HG03066 (cell line): ENCODE results near the gene ENPEP.
A peak's percentile ranks its signal among the peaks of the same experiment; 100 is the strongest.

ENCODE experiments used
- ATAC-seq: cut with Tn5 transposase; IDR thresholded peaks from one replicate; pipeline ENCODE4 v1.9.1; 2021; ENCODE audit warnings: low read depth; ENCODE audit not compliant: unreplicated experiment

Gene ENPEP

DNA sequence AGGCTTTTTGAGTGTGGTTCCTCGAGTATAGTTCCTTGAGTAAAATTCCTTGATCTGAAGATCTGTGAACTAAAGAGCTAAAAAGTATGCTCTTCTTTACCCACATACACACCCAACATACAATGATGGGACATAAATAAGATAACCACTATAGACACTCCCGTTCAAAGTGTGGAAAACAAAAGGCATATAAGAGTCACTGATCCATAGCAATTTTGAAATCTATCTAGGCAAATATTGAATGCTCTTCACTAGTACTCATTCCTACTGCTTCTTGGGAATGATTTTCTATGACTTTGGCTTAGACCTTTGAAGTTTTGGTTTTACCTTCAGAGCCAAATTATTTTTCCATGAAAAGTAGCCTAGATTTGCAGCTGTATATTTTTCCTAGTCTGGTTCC lies 120.5 kb downstream of the ENPEP start:
- ATAC-seq: no peak

DNA sequence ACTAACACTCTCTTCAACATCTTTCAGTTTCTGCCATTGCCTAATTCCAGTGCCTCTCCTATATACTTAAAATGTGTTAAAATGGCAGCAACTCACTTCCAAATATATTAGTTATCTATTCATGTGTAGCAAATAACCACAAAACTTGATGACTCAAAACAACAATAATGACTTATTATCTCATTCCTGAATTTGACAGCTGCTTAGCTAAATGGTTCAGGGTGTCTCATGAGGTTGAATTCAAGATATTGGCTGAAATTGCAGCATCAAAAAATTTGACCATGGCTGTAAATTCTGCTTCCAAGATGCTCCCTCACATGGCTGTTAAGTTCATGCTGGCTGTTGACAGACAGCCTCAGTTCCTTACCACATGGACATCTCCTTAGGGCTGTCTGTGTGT lies 121.6 kb downstream of the ENPEP start:
- ATAC-seq: no peak

DNA sequence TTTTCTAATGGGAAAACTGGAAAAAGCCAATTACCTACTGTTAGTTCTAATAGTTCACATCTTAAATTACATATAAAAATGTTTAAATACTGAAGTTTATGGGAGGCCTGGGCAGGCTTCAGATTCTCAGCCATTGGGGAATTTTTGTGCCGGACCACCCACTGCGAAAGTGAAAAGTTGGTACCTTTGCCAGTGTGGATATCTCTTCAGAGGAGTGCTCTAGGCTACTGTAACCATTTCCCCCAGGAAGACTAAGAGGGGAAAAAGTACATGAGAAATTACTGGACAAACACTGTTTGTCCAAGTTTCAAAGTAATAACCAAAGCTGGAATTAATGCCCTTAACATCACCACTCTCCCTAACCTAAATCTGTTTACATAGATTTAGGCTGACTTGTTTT lies 126.1 kb downstream of the ENPEP start:
- no peak for ATAC-seq

DNA sequence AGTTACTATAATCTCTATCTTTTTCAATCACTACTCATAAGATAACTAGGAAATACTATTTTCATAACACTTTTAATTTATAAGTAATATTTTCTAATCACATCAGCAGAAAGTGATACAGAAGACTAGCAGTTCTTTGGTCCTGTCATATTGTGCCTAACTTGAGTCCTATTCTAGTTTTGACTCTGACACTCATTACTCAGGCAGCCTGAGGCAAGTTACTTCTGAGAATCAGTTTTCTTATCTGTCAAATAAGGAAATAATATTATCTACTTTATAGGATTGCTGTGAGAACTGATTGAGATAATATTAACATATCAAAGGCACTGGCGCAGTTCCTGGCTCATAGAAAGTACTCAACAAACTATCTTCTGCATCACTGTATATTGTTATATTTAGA lies 129.1 kb downstream of the ENPEP start:
- ATAC-seq: no peak

DNA sequence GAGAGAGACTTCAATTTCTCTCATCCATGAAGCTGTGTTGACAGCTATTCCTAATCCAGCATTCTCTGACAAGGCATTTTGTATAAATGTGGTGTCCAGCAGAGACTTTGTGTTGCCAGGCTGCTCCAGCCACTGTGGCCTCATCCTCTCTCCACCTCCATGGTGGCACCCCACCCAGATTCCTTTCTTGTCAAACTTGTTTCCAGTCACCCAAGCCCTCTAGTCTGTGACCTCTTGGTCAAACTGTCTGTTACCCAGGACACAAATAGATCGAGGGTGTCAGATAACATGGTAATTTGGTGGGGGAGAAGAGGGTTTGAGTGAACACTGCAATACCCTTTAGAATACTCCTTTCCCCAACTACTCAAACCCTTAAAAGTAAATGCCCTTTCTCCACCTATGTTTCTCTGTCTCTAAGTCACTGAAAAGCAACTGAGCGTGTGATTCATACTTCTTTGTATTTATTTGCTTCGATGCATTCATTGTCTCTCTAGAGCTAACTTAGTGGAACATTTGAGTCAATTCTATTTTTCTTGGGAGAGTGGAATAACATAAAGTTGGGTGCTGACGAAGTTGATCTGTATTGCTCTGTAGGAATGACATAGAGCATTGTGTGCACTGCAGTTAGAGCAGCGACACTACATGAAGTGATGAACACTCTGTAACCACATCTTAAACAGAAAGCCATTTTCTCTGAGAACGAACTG lies 133.2 kb downstream of the ENPEP start:
- ATAC-seq: no peak

DNA sequence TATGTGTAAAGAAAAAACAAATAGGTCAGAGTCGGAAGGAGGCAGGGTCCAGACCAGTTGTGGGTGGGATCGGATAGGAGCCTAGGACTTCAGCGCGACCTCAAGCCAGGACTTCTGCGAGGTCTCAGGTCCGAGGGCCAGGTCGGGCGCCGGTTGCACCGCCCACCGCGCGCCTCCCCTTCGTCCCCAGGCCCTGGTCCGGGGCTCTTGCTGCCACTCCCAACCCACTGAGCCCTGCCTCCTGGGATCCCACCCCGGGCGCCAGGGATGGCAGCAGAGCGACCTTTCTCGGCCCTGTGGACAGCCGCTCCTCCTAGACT lies 134.6 kb downstream of the ENPEP start:
- ATAC-seq: no peak

DNA sequence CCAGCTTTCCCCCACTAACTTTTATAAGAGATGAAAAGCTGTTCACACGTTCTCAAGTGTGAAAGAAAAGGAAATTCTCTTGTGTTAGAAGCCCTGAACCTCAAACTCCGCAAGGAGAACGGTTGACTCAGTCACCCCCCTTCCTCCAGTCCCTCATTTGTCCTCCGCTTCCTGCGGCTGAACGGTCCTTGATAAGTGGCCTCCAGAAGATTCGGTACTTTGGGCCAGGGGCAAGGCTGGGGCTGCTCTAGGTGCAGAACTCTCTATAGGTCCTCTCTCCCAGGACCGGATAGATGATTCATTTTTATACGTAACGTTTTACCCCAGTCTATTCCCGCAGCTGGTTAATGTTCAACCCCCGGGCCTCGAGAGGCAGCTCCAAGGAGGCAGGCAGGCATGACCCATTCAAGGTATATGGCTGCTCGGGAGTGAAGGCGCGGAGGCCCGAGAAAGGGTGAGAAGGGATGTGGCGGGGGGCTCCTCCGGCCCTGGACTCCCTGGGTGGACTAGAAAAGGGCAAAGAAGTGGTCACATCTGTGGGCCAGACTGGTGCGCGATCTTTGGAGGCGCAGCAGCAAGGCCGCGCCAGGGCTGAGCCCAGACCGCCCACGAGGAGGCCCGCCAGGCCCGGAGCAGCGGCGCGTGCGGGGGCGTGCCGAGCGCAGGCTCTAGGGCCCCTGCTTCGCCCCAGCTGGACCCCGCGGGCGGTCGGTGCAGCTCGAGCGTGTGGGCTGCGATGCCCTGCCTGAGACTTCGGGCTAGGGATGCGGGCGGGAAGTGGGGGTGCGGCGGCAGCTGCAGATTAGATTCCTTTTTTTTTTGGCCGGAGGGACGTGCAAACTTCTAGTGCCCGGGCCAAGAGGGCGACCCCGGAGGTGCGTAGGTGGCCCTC lies 135.2 kb downstream of the ENPEP start:
- ATAC-seq: peak; percentile 77

DNA sequence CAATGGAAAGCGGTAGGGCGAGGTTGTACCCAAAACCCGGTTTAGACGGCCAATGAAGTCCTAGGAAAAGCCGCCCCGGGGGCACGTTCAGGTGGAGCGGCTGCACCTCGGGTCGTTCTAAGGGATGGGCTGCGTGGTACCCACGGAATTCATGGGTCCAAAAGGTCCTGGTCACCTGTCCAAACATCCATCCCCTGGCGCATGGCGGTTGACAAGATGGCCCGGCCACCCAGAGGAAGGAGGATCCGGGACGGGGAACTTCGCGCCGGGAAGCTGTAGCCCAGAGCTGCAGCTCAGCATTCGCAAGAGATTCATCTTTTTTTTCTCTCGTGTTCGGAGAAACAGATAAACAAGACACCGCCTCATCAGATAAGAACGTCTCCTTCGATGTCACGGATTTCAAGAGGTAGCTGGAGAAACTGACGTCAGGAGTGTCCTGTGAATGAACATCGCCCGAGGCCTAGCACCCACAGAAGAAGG lies 136.1 kb downstream of the ENPEP start:
- no peak for ATAC-seq

DNA sequence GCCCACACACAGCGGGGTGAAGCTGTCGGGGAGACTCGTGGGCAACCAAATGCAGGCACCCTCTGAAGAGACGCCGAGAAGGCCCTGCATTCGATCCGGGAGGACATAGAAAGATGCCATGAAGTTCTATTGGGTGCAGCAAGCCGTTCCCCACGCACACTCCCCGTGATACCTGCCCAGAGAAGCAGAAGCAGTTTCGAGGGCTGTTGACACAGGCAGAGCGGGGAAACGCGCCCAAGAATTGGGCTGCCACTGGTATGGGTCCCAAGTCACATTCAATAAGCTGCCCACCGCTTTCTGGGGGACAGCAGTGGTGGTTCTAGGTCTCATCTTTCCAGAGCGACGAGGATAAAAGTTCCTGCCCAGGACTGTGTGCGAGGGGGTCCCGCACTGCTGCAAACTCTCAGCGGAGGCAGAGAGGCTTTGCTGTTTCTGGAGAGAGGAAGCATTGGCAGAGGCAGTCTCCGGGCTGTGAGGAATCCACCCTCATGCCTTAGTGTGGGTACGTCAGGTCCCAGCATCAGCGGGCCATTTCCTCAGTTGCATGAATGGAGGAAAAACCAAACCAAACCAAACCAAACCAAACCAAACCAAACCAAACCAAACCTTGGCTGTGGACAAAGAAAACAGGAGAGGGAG lies 136.8 kb downstream of the ENPEP start:
- no peak for ATAC-seq

DNA sequence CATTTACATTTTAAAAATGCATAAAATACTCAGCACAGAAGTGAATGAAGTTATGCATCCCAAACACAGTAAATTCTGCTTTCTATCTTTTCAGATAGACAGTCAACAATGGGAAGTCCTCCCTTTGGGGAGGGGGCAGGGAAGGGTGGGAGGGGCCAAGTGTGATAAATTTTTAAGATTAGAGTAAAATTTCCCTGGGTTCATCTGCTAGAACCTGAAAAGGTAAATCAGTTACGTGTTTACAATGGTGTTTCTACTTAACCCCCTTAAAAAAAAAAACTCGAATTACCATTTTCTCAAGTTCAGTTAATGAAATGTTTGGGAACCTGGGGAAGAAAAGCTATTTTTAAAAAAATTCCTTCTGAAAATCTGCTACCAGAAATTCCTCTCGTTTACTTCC lies 137.8 kb downstream of the ENPEP start:
- ATAC-seq: no peak

DNA sequence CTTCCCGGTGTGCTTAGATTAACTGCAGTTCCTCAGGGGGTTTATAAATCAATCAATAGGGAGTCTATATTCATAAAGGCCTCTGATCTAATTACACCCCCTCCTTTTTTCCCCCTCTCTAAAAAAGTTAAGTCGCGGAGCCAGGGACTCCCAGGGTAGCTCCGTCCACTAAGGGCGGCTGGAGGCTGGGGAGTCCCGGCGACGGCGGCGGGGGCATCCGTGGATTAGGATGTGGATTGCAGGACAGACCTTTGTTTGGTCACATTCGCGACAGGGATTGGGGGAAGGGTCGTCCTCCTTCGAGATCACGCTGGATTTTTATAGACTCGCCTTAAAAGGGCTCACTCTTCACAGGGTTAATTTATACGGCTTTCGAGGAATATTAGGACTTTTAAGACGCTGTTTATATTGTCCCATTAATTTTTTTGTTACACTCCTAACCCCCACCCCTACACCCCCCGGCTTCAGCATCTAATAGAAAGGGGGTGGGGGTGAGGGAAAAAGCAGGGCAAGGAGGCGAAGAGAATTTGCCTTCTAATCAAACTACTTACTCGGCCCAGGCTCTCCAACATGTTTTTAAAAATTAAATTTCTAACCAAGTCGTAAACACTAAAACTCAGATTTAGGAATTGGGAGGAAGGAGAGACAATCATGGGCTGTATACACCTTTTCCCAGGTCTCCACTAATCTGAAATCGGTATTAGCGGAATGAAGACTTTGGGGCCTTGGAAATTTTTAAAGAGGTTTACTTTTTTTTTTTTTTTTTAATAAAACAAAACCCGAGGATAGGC lies 138.4 kb downstream of the ENPEP start:
- ATAC-seq: no peak
